ENCODE results near the gene USP40. TPM values are rescaled to one million over a fixed set of nuclear protein-coding genes. Genes with fewer than 3 reads are reported as not detected.

The USP40 gene
- total RNA-seq, 1 experiment from 2014 or later: 34.9 TPM

DNA sequence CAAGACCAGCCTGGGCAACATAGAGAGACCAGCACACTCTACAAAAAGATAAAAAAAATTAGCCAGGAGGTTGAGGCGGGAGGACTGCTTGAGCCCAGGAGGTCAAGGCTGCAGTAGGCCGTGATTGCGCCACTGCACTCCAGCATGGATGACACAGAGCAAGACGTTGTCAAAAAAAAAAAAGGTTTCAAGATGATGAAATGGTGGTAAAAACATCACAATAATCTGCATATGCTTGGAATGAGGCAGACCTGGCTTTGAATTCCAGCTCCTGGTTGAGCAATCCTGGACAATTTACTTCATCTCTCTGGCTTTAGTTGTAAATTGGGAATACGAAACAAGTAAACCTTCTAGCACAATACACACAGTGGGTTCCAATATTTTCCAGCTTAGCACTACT, 24.1 kb downstream of the USP40 start:
- Histone ChIP-seq H3K27ac (ENCODE audit: low read depth, low read length) (no peak overlapping the region), H3K4me2 (ENCODE audit: low read length) (no peak overlapping the region), H3K9me3 (ENCODE audit: control insufficient read depth in 1 of 2, insufficient read depth in 1 of 2, low read depth in 1 of 2, low read length in 2 of 2) (no peaks in the 10 kb centered on the region), H4K20me1 (ENCODE audit: insufficient read depth) (no peaks in the 10 kb centered on the region), H3K9ac (ENCODE audit: low read length) (no peak overlapping the region), H3K9me2 (ENCODE audit: insufficient read depth) (no peaks in the 10 kb centered on the region), H2AFZ (ENCODE audit: low read depth, low read length, poor library complexity, severe bottlenecking) (no peak overlapping the region), H3K27me3 (ENCODE audit: insufficient read depth, low read length) (no peaks in the 10 kb centered on the region), H3K4me1 (ENCODE audit: control insufficient read depth in 1 of 2, insufficient read depth in 2 of 2, low read length in 2 of 2) (no peaks in the 10 kb centered on the region), H3K4me3 (replicated peaks in 1 of 2; ENCODE audit: low read depth in 1 of 2, low read length in 2 of 2) (no peak overlapping the region), H3K79me2 (ENCODE audit: insufficient read depth, low read length) (no peaks in the 10 kb centered on the region), H3K36me3 (ENCODE audit: control insufficient read depth in 1 of 2, insufficient read depth in 2 of 2, low read length in 2 of 2) (peaks cover 0 to 4% of the 10 kb centered on the region in 2 experiments; a peak in 1 of 4 replicates)
- intact Hi-C loops (cut with micrococcal nuclease): no loop called here
- DNase-seq (ENCODE audit: low read depth, low spot score): no peak
- no peak for ATAC-seq
- TF ChIP-seq YY1 (IDR thresholded peaks at IDR 0.05; ENCODE audit: extremely low read depth, insufficient replicate concordance, low read depth, low read length) (no peak), RAD21 (IDR thresholded peaks at IDR 0.05; ENCODE audit: low read depth) (no peak), POLR2A (IDR thresholded peaks at IDR 0.05; ENCODE audit: borderline replicate concordance, extremely low read depth, insufficient read depth, insufficient read length) (no peak), EZH2 (IDR thresholded peaks at IDR 0.05) (no peak), SIN3A (IDR thresholded peaks at IDR 0.05; ENCODE audit: low read depth) (no peak), ZFX (IDR thresholded peaks at IDR 0.05) (no peak), CEBPB (IDR thresholded peaks at IDR 0.05; ENCODE audit: low read depth) (no peak), ZNF274 (IDR thresholded peaks at IDR 0.05; ENCODE audit: low read depth, low read length) (no peak), FOSL1 (IDR thresholded peaks at IDR 0.05; ENCODE audit: low read depth) (no peak), JUND (IDR thresholded peaks at IDR 0.05) (no peak), TCF7L2 (IDR thresholded peaks at IDR 0.05; ENCODE audit: borderline replicate concordance, extremely low read depth, insufficient read depth, insufficient read length) (no peak), SP1 (IDR thresholded peaks at IDR 0.05; ENCODE audit: low read depth) (no peak), POLR2AphosphoS5 (IDR thresholded peaks at IDR 0.05; ENCODE audit: low read depth, low read length) (no peak), CBX3 (IDR thresholded peaks at IDR 0.05; ENCODE audit: low read depth) (no peak), SRF (IDR thresholded peaks at IDR 0.05; ENCODE audit: low read depth) (no peak), EZH2phosphoT487 (IDR thresholded peaks at IDR 0.05; ENCODE audit: borderline replicate concordance) (no peak)
- TF ChIP-seq, protein P1, sequence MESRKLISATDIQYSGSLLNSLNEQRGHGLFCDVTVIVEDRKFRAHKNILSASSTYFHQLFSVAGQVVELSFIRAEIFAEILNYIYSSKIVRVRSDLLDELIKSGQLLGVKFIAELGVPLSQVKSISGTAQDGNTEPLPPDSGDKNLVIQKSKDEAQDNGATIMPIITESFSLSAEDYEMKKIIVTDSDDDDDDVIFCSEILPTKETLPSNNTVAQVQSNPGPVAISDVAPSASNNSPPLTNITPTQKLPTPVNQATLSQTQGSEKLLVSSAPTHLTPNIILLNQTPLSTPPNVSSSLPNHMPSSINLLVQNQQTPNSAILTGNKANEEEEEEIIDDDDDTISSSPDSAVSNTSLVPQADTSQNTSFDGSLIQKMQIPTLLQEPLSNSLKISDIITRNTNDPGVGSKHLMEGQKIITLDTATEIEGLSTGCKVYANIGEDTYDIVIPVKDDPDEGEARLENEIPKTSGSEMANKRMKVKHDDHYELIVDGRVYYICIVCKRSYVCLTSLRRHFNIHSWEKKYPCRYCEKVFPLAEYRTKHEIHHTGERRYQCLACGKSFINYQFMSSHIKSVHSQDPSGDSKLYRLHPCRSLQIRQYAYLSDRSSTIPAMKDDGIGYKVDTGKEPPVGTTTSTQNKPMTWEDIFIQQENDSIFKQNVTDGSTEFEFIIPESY (IDR thresholded peaks at IDR 0.05; ENCODE audit: extremely low read depth, insufficient replicate concordance, low read length): no peak
- TF ChIP-seq, protein P2, sequence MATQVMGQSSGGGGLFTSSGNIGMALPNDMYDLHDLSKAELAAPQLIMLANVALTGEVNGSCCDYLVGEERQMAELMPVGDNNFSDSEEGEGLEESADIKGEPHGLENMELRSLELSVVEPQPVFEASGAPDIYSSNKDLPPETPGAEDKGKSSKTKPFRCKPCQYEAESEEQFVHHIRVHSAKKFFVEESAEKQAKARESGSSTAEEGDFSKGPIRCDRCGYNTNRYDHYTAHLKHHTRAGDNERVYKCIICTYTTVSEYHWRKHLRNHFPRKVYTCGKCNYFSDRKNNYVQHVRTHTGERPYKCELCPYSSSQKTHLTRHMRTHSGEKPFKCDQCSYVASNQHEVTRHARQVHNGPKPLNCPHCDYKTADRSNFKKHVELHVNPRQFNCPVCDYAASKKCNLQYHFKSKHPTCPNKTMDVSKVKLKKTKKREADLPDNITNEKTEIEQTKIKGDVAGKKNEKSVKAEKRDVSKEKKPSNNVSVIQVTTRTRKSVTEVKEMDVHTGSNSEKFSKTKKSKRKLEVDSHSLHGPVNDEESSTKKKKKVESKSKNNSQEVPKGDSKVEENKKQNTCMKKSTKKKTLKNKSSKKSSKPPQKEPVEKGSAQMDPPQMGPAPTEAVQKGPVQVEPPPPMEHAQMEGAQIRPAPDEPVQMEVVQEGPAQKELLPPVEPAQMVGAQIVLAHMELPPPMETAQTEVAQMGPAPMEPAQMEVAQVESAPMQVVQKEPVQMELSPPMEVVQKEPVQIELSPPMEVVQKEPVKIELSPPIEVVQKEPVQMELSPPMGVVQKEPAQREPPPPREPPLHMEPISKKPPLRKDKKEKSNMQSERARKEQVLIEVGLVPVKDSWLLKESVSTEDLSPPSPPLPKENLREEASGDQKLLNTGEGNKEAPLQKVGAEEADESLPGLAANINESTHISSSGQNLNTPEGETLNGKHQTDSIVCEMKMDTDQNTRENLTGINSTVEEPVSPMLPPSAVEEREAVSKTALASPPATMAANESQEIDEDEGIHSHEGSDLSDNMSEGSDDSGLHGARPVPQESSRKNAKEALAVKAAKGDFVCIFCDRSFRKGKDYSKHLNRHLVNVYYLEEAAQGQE (IDR thresholded peaks at IDR 0.05; ENCODE audit: low read depth): no peak
- TF ChIP-seq, protein P3, sequence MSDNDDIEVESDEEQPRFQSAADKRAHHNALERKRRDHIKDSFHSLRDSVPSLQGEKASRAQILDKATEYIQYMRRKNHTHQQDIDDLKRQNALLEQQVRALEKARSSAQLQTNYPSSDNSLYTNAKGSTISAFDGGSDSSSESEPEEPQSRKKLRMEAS (IDR thresholded peaks at IDR 0.05): no peak
- TF ChIP-seq, protein P4, sequence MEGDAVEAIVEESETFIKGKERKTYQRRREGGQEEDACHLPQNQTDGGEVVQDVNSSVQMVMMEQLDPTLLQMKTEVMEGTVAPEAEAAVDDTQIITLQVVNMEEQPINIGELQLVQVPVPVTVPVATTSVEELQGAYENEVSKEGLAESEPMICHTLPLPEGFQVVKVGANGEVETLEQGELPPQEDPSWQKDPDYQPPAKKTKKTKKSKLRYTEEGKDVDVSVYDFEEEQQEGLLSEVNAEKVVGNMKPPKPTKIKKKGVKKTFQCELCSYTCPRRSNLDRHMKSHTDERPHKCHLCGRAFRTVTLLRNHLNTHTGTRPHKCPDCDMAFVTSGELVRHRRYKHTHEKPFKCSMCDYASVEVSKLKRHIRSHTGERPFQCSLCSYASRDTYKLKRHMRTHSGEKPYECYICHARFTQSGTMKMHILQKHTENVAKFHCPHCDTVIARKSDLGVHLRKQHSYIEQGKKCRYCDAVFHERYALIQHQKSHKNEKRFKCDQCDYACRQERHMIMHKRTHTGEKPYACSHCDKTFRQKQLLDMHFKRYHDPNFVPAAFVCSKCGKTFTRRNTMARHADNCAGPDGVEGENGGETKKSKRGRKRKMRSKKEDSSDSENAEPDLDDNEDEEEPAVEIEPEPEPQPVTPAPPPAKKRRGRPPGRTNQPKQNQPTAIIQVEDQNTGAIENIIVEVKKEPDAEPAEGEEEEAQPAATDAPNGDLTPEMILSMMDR (IDR thresholded peaks at IDR 0.05 in 2 of 3, conservative IDR thresholded peaks at IDR 0.05 in 1 of 3; ENCODE audit: borderline replicate concordance in 1 of 3, insufficient read depth in 1 of 3, low read depth in 2 of 3, low read length in 2 of 3): no peak
- ChIA-PET POLR2A (no interaction called here), RAD21 (ENCODE audit: low non-redundant PET in 1 of 2, low total read pairs in 2 of 2, uncharacterized antibody in 2 of 2, unreplicated experiment in 2 of 2) (no interaction called here), CTCF (no interaction called here)
- BruUV-seq (replicated peaks): no TSS peak

Data from HCT116 (cell line).